CD4-positive, alpha-beta T cell (primary cell): ENCODE measurements around the gene UNC5B. TPM values are rescaled to one million over a fixed set of nuclear protein-coding genes. Genes with fewer than 3 reads are reported as not detected.

Experiments used
- ATAC-seq: fragments of 200-7000 bp; cut with Tn5 transposase; one replicate; pipeline ENCODE4 v1.10.0; 2022; ENCODE audit warnings: mild to moderate bottlenecking; ENCODE audit not compliant: poor library complexity
- CTCF ChIA-PET: fragments of 350-600 bp; sonication (Branson Sonifier 250); formaldehyde crosslinking; loops from one replicate; lab custom pipeline; 2021; ENCODE audit warnings: antibody characterized with exemption, inconsistent platforms; lab: Charles Lee
- POLR2A ChIA-PET: fragments of 350-600 bp; sonication (Branson Sonifier 250); formaldehyde crosslinking; loops from one replicate; lab custom pipeline; 2021; ENCODE audit warnings: antibody characterized with exemption, inconsistent platforms; lab: Charles Lee
- DNase-seq, 14 experiments: peaks; one replicate each; pipeline ENCODE4 v3.0.0-alpha.2; 2013 to 2020; ENCODE audit warnings: mixed read lengths in 2 of 14
- H3K27ac ChIP-seq, 2 donors: one replicate each; pipeline versions ENCODE4 v1.5.1 to v1.7.0; 2013; ENCODE audit warnings: low read length in 2 of 2, low read depth in 1 of 2, mild to moderate bottlenecking in 1 of 2
- H3K27me3 ChIP-seq, 2 experiments: 1 replicate in 1 of 2; 2 replicates in 1 of 2; pipeline versions ENCODE4 v1.6.1 to v1.7.0; 2013; ENCODE audit warnings: low read length in 2 of 2, control low read depth in 1 of 2, mild to moderate bottlenecking in 1 of 2, moderate library complexity in 1 of 2; ENCODE audit not compliant: insufficient read depth in 2 of 2, control insufficient read depth in 1 of 2
- H3K36me3 ChIP-seq: one replicate; pipeline ENCODE4 v1.6.1; 2013; ENCODE audit warnings: low read length, control low read depth; ENCODE audit not compliant: insufficient read depth
- H3K4me1 ChIP-seq: one replicate; pipeline ENCODE4 v1.6.1; 2013; ENCODE audit warnings: low read length, control low read depth; ENCODE audit not compliant: insufficient read depth
- H3K4me3 ChIP-seq: one replicate; pipeline ENCODE4 v1.5.1; 2013; ENCODE audit warnings: mild to moderate bottlenecking, low read length, moderate library complexity
- H3K9me3 ChIP-seq, 2 experiments: 1 replicate in 1 of 2; 2 replicates in 1 of 2; pipeline versions ENCODE4 v1.6.1 to v1.7.0; 2013; ENCODE audit warnings: low read length in 2 of 2, mild to moderate bottlenecking in 2 of 2, control low read depth in 1 of 2, moderate library complexity in 1 of 2; ENCODE audit not compliant: control insufficient read depth in 1 of 2, insufficient read depth in 1 of 2
- H3K27ac Mint-ChIP-seq: one replicate; pipeline ENCODE4 v1.8.0; 2020; ENCODE audit warnings: mixed read lengths
- H3K27me3 Mint-ChIP-seq: one replicate; pipeline ENCODE4 v1.8.0; 2021; ENCODE audit warnings: mixed read lengths
- H3K36me3 Mint-ChIP-seq: one replicate; pipeline ENCODE4 v1.8.0; 2021; ENCODE audit warnings: low read depth, mixed read lengths
- H3K4me1 Mint-ChIP-seq: one replicate; pipeline ENCODE4 v1.8.0; 2021; ENCODE audit warnings: low read depth, mixed read lengths
- H3K4me3 Mint-ChIP-seq: one replicate; pipeline ENCODE4 v1.8.0; 2020; ENCODE audit warnings: mild to moderate bottlenecking, mixed read lengths
- H3K9me3 Mint-ChIP-seq: one replicate; pipeline ENCODE4 v1.8.0; 2020; ENCODE audit warnings: mixed read lengths
- intact Hi-C, 2 experiments: fragments of 100-400 bp; cut with DNase I in 1 of 2; cut with micrococcal nuclease in 1 of 2; formaldehyde crosslinking; loops; one replicate each; pipeline versions ENCODE4 v1.15.1 to v1.9.0; 2023 to 2025; cut with DNase I, micrococcal nuclease
- total RNA-seq, 174 experiments: library from RNA in 2 of 174; stranded (reverse) in 2 of 174; gene quantifications; one replicate each; pipeline ENCODE4 v1.2.3 and lab custom pipeline; 2021 to 2026
- TF ChIP-seq, protein P1 (sequence below): fragments of 200-600 bp; IDR thresholded peaks from one replicate; pipeline ENCODE4 v1.8.0; 2022; ENCODE audit warnings: antibody characterized with exemption, mild to moderate bottlenecking

Gene UNC5B
- total RNA-seq, 2 experiments from 2014 or later: 0.03 TPM; not detected in 1

DNA sequence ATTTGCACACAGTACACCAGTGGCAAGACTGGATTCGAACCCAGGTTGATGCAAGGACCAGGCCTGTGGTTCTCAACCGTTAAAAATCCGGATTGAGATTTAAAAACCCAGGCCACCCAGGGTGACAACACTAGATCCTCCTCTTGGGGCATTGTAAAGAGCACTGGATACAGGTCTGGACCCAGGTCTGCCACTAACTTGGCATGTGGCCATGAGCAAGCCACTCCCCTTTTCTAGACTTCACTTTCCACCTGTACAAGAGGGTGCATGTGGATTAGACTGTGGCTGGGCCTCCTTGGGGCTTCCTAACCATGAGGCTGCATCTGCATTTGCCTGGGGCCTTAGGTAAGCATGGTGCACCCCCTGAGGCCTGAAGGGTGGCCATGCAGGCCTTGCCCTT, 85.0 kb downstream of the UNC5B start:
- CTCF ChIA-PET: no interaction called here
- TF ChIP-seq, protein P1, sequence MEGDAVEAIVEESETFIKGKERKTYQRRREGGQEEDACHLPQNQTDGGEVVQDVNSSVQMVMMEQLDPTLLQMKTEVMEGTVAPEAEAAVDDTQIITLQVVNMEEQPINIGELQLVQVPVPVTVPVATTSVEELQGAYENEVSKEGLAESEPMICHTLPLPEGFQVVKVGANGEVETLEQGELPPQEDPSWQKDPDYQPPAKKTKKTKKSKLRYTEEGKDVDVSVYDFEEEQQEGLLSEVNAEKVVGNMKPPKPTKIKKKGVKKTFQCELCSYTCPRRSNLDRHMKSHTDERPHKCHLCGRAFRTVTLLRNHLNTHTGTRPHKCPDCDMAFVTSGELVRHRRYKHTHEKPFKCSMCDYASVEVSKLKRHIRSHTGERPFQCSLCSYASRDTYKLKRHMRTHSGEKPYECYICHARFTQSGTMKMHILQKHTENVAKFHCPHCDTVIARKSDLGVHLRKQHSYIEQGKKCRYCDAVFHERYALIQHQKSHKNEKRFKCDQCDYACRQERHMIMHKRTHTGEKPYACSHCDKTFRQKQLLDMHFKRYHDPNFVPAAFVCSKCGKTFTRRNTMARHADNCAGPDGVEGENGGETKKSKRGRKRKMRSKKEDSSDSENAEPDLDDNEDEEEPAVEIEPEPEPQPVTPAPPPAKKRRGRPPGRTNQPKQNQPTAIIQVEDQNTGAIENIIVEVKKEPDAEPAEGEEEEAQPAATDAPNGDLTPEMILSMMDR: no peak
- Mint-ChIP-seq H3K9me3 (no peaks in the 10 kb centered on the region), H3K27me3 (no peaks in the 10 kb centered on the region), H3K36me3 (no peaks in the 10 kb centered on the region), H3K4me1 (no peaks in the 10 kb centered on the region), H3K27ac (no peak overlapping the region), H3K4me3 (no peak overlapping the region)
- Histone ChIP-seq H3K9me3 (no peaks in the 10 kb centered on the region), H3K36me3 (no peaks in the 10 kb centered on the region), H3K27ac (no peak overlapping the region), H3K4me3 (no peak overlapping the region), H3K4me1 (no peaks in the 10 kb centered on the region), H3K27me3 (peaks cover 0 to 3% of the 10 kb centered on the region in 2 experiments)
- intact Hi-C loops: no loop called here
- DNase-seq (no peak), ATAC-seq (no peak)
- POLR2A ChIA-PET: no interaction called here

GRCh38 chr10:71299071-71299785, 86.9 kb downstream of the UNC5B start:
- Mint-ChIP-seq H3K27me3 (peaks cover 6% of the 10 kb centered on the region), H3K9me3 (no peaks in the 10 kb centered on the region), H3K36me3 (no peaks in the 10 kb centered on the region), H3K4me1 (no peaks in the 10 kb centered on the region), H3K4me3 (no peak overlapping the region), H3K27ac (no peak overlapping the region)
- Histone ChIP-seq H3K27me3 (peaks cover 0 to 3% of the 10 kb centered on the region in 2 experiments), H3K9me3 (no peaks in the 10 kb centered on the region), H3K36me3 (no peaks in the 10 kb centered on the region), H3K4me1 (no peaks in the 10 kb centered on the region), H3K4me3 (no peak overlapping the region), H3K27ac (no peak overlapping the region)
- ChIA-PET CTCF (no interaction called here), POLR2A (no interaction called here)
- no peak for DNase-seq
- TF ChIP-seq, protein P1: no peak
- intact Hi-C loops: no loop called here
- ATAC-seq: no peak

DNA sequence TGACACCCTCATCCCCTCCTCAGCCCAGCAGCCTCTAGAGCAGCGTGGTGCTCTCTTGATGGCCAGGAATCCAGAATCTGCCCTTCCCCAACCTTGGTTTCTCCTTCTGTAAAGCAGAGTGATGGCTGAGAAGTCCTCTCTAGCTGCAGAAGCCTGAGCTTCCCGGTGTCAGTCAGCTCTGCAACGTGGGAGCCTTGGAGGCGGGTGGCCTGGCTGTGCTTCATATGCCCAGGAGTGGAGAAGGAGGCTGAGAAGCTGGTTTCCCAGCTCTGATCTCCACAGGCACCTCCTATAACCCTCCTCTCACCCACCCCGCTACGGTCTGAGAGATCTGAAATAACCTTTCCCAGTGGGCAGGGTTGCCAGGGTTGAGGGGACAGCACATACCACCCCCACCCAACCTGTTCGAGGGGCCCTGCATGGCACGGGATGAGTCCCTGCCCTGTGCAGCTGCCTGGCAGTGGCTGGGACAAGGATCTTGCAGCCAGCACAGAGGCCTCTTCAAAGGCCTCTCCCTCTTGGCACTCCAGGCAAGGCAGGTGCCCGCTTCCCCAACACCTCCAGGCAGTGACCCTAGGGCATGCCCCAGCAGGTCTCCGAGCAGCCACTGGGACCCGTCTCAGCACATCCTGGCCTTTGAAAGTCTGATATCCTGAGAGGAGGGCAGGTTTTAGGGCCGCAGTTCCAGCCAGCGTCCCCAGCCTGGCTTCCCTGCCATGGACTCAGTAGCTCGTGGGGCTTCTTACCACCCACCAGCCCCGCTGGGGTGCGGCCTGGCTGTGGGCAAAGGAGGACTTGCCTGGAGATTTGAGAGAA, 88.4 kb downstream of the UNC5B start:
- H3K4me3 Mint-ChIP-seq: no peak overlapping the region
- DNase-seq: no peak
- no peak overlapping the region for H3K4me3 ChIP-seq
- no peaks in the 10 kb centered on the region for H3K36me3 ChIP-seq
- no peaks in the 10 kb centered on the region for H3K4me1 ChIP-seq
- H3K27ac ChIP-seq: no peak overlapping the region
- no peak overlapping the region for H3K27ac Mint-ChIP-seq
- H3K27me3 Mint-ChIP-seq: peaks cover 6% of the 10 kb centered on the region
- H3K36me3 Mint-ChIP-seq: no peaks in the 10 kb centered on the region
- POLR2A ChIA-PET: no interaction called here
- intact Hi-C loops: no loop called here
- H3K9me3 ChIP-seq: no peaks in the 10 kb centered on the region
- CTCF ChIA-PET: no interaction called here
- peaks cover 0 to 3% of the 10 kb centered on the region in 2 experiments for H3K27me3 ChIP-seq
- TF ChIP-seq, protein P1: no peak
- no peaks in the 10 kb centered on the region for H3K4me1 Mint-ChIP-seq
- no peak for ATAC-seq
- no peaks in the 10 kb centered on the region for H3K9me3 Mint-ChIP-seq
